Esophagus (tissue), 2 donors: ENCODE data around the gene DUS1L. TPM values are rescaled to one million over a fixed set of nuclear protein-coding genes. Genes with fewer than 3 reads are reported as not detected.

ENCODE experiments used
- H3K27ac ChIP-seq, 2 donors: one replicate each; pipeline ENCODE4 v1.5.1; 2013; ENCODE audit warnings: low read depth in 2 of 2, mild to moderate bottlenecking in 2 of 2, inconsistent platforms in 1 of 2, low read length in 1 of 2, moderate library complexity in 1 of 2
- H3K27me3 ChIP-seq, 2 donors: one replicate each; pipeline ENCODE4 v1.6.1; 2013; ENCODE audit warnings: low read length in 2 of 2, control low read depth in 1 of 2, mild to moderate bottlenecking in 1 of 2; ENCODE audit not compliant: insufficient read depth in 2 of 2, control insufficient read depth in 1 of 2
- H3K36me3 ChIP-seq, 2 donors: one replicate each; pipeline ENCODE4 v1.6.1; 2013; ENCODE audit warnings: low read length in 1 of 2; ENCODE audit not compliant: control insufficient read depth in 2 of 2, insufficient read depth in 2 of 2
- H3K4me1 ChIP-seq, 2 donors: one replicate each; pipeline ENCODE4 v1.6.1; 2013; ENCODE audit warnings: low read length in 1 of 2; ENCODE audit not compliant: control insufficient read depth in 2 of 2, insufficient read depth in 2 of 2
- H3K4me3 ChIP-seq, 2 donors: one replicate each; pipeline ENCODE4 v1.5.1; 2013; ENCODE audit warnings: low read length in 2 of 2, mild to moderate bottlenecking in 2 of 2, low read depth in 1 of 2, moderate library complexity in 1 of 2
- H3K9me3 ChIP-seq, 2 donors: one replicate each; pipeline ENCODE4 v1.6.1; 2013; ENCODE audit warnings: mild to moderate bottlenecking in 2 of 2, low read depth in 1 of 2, low read length in 1 of 2, moderate library complexity in 1 of 2; ENCODE audit not compliant: control insufficient read depth in 2 of 2, insufficient read depth in 1 of 2
- WGBS, 2 donors: extraction: QIAGEN DNeasy Blood & Tissue Kit; methylation state at CpG; one replicate each; pipeline ENCODE4 v1.1.7; 2013; 5-methylcytosine and 5-hydroxymethylcytosine counted together
- polyA plus RNA-seq, 2 donors: library from polyadenylated mRNA; stranded (reverse); fragments of 200-250 nt; gene quantifications; one replicate each; pipeline ENCODE4 v1.2.3, GENCODE V29; 2013
- donor health status: healthy with polysubstance abuse.
- donor health status: Bipolar disorder and iron deficiency.

The DUS1L gene
- polyA plus RNA-seq, 2 donors = 118 to 182 TPM

- 88 to 90% methylated on average over 19 of the region's 19 CpGs for WGBS, 2 donors
- Histone ChIP-seq H3K27ac (no peak overlapping the region), H3K27me3 (no peaks in the 10 kb centered on the region), H3K9me3 (no peaks in the 10 kb centered on the region), H3K4me1 (peaks cover 4 to 37% of the 10 kb centered on the region in 2 donors), H3K36me3 (peaks cover 0 to 4% of the 10 kb centered on the region in 2 donors), H3K4me3 (no peak overlapping the region)
Measured at GRCh38 chr17:82108496-82108945, 42.9 kb upstream of the DUS1L start.

GRCh38 chr17:82108038-82108437 lies 42.4 kb upstream of the DUS1L start:
- Histone ChIP-seq H3K36me3 (no peaks in the 10 kb centered on the region), H3K9me3 (no peaks in the 10 kb centered on the region), H3K4me3 (no peak overlapping the region), H3K27me3 (no peaks in the 10 kb centered on the region), H3K4me1 (peaks cover 5 to 37% of the 10 kb centered on the region in 2 donors), H3K27ac (no peak overlapping the region)
- 87 to 88% methylated on average over 14 of the region's 14 CpGs for WGBS, 2 donors

GRCh38 chr17:82107341-82107860 lies 41.8 kb upstream of the DUS1L start:
- Histone ChIP-seq H3K27me3 (no peaks in the 10 kb centered on the region), H3K27ac (no peak overlapping the region), H3K36me3 (no peaks in the 10 kb centered on the region), H3K4me1 (peaks cover 5 to 37% of the 10 kb centered on the region in 2 donors), H3K4me3 (no peak overlapping the region), H3K9me3 (no peaks in the 10 kb centered on the region)
- 80 to 82% methylated on average over 24 of the region's 24 CpGs for WGBS, 2 donors

GRCh38 chr17:82106688-82107305 lies 41.2 kb upstream of the DUS1L start:
- Histone ChIP-seq H3K27me3 (no peaks in the 10 kb centered on the region), H3K9me3 (no peaks in the 10 kb centered on the region), H3K36me3 (no peaks in the 10 kb centered on the region), H3K4me3 (peak overlapping the region in 1 of 2 donors; percentile 39), H3K27ac (peak overlapping the region; percentile 91 to 95), H3K4me1 (peaks cover 5 to 37% of the 10 kb centered on the region in 2 donors)
- WGBS, 2 donors = 32 to 45% methylated on average over 9 of the region's 9 CpGs

DNA sequence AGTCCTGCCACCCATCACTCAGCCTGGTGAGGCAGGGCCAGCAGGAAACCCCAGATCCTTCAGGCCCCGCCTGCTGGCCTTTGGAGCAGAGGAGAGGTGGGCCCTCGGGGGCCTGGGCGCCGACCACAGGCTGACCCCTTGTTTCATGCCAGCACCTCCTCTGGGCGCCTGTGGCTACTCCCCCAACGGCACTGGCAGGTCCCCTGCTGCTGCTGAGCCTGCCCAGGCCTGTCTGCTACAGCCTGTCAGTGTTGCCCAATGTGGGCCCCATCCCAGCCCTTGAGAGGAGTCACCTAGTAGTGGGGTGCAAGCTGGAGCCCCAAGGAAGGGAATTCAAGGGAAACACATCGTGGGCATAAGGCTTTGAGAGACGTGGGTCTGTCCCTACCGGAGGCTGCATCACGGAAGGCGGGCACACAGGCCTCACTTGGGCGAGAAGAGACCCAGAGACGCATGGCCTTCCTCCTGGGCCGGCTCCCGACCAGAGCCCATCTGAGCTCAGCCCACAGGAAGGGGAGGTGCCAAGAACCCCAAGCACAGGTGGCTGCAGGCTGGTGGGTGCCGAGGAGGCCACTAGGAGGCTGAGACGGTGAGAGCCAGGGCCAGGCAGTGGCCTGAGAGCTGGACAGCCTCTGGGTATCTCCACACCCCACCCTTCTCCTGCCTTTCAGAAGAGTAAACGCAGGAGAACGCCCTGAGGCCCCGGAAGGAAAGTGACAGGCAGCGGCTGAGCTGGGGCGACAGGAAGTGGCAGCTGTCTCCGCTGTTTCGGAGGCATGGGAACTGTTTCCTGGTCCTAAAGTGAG lies 40.5 kb upstream of the DUS1L start:
- WGBS, 2 donors = 22 to 24% methylated on average over 21 to 24 of the region's 24 CpGs
- Histone ChIP-seq H3K27me3 (no peaks in the 10 kb centered on the region), H3K36me3 (no peaks in the 10 kb centered on the region), H3K9me3 (no peaks in the 10 kb centered on the region), H3K27ac (peak overlapping the region; percentile 91 to 95), H3K4me3 (peak overlapping the region; percentile 21 to 39), H3K4me1 (peaks cover 5 to 43% of the 10 kb centered on the region in 2 donors)

DNA sequence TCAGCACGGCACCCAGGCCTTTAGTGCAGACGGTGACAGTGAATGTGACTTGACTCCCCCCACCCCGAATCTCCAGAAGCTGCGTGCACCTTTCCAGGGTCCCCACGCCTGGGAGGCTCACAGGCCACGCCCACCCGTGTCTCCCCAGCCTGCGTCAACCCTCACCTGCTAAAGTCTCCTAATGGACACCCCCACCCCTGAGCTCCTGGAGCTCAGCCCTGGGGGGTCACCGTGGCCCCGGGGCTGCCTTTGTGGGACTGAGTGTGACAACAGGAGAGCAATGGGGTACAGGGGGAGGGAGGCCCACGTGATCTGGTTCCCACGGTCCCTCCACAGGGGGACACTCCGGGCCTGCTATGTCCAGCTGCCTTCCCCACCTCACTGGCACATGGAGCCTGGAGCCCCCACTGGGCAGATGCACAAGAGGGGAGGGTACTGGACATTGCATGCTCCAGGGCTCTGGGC lies 39.8 kb upstream of the DUS1L start:
- H3K4me3 ChIP-seq = no peak overlapping the region
- H3K4me1 ChIP-seq = peaks cover 5 to 49% of the 10 kb centered on the region in 2 donors
- H3K27ac ChIP-seq = peak overlapping the region; percentile 91 to 95
- H3K27me3 ChIP-seq = no peaks in the 10 kb centered on the region
- 68 to 74% methylated on average over 13 of the region's 13 CpGs for WGBS, 2 donors
- H3K36me3 ChIP-seq = no peaks in the 10 kb centered on the region
- no peaks in the 10 kb centered on the region for H3K9me3 ChIP-seq

GRCh38 chr17:82104797-82105416 lies 39.3 kb upstream of the DUS1L start:
- peaks cover 5 to 54% of the 10 kb centered on the region in 2 donors for H3K4me1 ChIP-seq
- no peaks in the 10 kb centered on the region for H3K36me3 ChIP-seq
- no peak overlapping the region for H3K4me3 ChIP-seq
- no peaks in the 10 kb centered on the region for H3K9me3 ChIP-seq
- H3K27me3 ChIP-seq = no peaks in the 10 kb centered on the region
- H3K27ac ChIP-seq = peak overlapping the region; percentile 11 to 56
- WGBS, 2 donors = 74 to 85% methylated on average over 11 of the region's 11 CpGs

DNA sequence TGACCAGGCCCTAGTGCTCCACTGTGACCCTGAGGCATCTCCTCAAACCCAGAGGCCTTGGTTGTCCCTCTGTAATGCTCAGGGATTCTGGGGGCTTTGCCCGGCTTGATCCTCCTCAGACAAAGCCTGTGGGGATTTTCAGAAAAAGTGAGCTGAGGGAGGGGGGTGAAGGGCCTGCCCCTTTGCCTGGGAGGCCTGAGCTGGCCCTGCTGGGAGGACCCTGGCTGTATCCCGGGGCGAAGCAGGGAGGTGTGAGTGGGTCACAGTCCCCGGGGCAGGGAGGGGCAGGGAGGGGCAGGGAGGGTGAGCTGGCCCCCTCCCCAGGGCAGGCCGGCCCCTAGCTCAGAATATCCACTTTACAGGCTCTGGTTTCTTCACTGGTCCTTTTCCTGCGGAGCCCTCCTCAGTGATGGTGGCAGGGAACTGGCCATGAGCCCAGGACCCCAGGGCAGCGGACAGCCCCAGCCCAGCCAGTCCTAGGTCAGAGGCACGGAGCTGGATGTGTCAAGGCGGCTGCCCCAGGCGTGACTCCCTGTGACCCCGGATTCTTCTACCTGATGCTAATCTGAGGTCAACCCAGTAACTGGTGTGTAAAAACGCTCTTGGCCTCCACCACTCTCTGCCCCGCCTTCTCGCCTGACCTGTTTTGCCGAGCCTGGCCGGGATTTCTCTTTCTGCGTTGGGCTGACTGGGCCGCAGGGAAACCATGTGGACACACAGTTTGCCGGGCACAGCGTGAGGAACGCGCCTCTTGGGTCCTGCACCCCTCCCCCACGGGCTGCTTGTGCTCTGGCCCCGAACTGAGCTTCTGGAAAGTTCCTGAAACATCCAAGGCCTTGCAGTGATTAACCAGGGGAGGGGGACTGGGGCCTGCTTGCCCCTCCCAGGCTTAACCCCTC lies 38.2 kb upstream of the DUS1L start:
- 34 to 39% methylated on average over 23 to 24 of the region's 24 CpGs for WGBS, 2 donors
- H3K36me3 ChIP-seq = no peaks in the 10 kb centered on the region
- H3K4me1 ChIP-seq = peaks cover 5 to 63% of the 10 kb centered on the region in 2 donors
- peak overlapping the region; percentile 74 to 78 for H3K27ac ChIP-seq
- no peaks in the 10 kb centered on the region for H3K27me3 ChIP-seq
- no peak overlapping the region for H3K4me3 ChIP-seq
- H3K9me3 ChIP-seq = no peaks in the 10 kb centered on the region
